NCI-H2107 treated with DMSO at 0.1 percent for 48 hours (cell line): ENCODE measurements around the gene SUSD3.
"Not testable (repeated sequence)": the region's sequence is repeated elsewhere in the genome, so short reads cannot be mapped to it uniquely, and the experiment has no call there.

Experiments
- DNase-seq: peaks from one replicate; lab custom pipeline; 2025; ENCODE audit not compliant: unreplicated experiment; lab: John Stamatoyannopoulos, UW

The SUSD3 gene

DNA sequence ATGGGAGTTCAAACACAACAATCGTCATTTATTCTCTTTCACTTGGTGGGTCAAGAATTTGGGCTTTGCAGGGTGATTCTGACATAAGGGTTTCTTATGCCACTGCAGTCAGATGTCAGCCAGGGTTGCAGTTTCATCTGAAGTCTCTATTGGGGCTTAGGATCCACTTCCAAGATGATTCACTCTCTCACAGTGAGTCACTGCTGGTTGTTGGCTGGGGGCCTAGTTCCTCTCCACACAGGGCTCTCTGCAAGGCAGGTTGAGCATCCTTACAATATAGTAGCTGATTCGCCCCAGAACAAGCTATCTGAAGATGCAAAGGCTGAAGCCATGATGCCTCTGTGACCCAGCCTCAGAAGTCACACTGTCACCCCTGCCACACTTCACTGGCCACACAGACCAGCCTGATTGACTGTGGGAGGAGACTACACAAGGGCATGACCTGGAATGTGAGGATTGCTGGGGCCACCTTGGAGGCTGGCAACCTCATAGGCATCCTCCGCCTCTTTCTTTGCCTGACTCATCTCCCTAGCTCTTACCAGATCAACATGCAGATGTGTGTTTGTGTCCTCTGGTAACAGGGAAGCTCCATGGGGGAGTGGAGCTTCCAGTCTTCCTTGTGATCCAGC, 33.1 kb downstream of the SUSD3 start:
- no peak for DNase-seq

DNA sequence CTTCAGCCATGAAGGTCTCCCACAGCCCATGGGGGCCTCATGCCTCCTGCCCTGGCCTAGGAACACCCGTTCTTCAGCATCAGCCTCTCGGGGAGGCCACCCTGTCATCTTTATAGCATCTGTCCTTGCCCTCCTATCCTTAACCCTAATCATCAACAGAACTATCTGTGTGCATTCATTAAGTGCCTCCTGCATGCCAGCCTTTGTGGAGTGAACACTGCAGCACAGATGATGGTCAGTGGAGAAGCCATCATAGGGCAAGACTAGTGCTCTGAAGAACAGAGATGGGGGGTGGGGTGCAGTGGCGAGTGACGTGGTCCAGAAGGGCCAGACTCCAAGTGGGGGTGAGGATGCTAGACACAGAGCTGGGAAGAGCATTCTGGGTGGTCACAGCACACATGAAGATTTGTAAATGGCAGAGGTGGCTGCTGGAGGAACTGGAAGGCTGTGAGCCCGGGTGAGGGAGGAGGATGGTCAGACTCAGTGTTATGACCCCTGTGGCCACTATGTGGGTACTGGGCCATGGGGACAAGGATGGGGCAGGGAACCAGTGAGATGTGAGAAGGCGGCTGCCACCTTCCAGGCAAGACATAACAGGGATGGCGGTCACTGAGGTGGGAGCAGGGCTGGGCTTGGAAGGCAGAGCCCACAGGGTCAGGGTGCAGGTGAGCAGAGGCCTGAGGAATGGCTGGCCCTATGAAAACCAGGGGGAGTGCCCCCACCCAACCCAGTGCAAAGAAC, 33.9 kb downstream of the SUSD3 start:
- DNase-seq, result no peak

DNA sequence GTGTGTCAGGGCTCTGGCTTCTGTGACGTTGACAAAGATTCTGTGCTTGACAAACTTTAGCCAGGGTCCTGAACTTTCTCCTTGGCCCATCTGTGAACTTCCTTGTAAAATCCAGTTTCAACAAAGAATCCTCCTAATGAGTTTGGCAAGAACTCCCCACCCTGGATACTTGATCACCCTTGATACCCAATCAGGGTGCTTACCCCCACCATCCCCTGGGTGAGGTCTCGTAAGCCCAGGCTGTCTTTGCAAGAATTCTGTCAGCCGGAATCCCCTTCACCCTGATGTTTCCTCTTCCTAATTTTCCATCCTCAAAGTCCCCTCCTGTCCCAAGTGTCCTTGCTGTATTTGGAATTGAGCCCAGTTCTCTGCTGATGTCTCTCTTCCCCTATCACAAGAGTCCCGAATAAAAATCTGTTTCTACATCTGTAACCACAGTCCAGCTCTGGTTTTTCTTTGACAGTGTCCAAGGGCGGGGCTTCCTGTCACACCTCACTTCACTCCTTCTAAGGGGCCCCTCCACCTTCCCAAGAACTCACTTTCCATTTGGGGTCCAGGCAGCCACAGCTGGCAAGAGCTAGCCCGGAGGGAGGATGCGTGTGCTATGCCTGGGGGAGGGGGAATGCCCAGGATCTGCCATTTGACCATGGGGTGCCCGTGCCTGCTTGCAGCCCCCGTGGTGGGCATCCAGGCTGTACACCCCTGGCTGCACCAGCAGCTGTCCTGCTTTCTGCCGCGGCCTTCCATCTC, 34.8 kb downstream of the SUSD3 start:
- no peak for DNase-seq

DNA sequence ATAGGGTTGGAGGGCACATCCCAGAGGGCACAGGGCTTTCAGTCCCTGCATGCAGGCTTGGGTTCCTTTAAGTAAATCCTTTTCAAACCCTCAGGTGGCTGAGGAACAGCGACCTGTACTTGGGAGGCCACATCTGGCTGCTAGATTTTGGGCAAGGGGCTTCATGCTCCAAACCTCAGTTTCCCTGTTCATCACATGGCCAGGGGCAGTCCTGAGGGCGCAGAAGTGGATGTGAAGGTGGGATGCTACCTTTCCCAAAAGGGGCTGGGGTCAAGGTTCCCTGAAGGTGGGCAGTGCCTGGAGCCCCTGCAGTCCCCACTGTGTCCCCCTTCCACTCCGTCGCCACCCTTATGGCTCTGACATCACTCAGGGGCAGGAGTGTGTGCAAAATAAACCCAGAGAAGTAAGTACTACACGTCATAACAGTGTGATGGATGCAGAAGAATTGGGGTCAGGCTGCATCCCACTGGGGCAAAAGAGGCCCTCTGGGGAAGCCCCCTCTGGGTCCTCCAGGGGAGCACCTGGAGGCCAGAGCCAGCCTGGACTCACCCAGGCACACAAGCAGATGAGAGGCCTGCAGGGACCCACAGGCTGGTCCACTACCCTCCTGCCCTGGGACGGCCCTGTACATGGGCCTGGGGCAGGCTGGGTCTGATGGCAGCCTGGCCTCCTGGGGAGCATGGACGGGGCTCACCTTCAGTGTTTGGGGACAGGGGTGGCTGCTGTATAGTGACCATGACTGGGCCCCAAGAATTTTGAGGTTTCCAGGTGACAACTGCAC, 35.6 kb downstream of the SUSD3 start:
- DNase-seq, result no peak

DNA sequence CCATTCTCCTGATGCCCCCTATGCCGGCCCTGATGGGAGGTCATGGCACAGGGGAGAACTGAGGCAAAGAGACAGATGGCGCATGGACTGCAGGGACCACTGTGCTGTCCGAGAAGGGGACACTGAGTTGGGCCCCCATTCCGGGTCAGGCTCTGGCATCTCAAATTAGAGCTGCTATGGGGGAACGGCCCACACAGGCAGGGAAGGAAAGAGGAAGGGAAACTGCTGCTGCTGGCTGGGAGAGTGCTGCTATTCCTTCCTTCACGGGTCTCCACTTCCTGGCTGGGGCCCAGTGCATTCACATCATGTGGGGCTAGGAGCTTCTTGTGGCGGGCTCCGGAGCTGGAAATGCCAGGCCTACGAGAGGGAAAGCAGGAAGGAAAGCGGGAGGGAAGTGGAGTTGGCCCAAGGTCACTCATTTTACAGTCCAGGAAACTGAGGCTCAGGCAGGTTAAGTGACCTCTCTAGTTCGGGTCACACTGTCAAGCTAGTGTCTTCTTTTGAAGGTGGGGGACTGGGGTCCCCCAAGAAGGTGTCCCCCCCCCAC, 36.2 kb downstream of the SUSD3 start:
- DNase-seq, result no peak

DNA sequence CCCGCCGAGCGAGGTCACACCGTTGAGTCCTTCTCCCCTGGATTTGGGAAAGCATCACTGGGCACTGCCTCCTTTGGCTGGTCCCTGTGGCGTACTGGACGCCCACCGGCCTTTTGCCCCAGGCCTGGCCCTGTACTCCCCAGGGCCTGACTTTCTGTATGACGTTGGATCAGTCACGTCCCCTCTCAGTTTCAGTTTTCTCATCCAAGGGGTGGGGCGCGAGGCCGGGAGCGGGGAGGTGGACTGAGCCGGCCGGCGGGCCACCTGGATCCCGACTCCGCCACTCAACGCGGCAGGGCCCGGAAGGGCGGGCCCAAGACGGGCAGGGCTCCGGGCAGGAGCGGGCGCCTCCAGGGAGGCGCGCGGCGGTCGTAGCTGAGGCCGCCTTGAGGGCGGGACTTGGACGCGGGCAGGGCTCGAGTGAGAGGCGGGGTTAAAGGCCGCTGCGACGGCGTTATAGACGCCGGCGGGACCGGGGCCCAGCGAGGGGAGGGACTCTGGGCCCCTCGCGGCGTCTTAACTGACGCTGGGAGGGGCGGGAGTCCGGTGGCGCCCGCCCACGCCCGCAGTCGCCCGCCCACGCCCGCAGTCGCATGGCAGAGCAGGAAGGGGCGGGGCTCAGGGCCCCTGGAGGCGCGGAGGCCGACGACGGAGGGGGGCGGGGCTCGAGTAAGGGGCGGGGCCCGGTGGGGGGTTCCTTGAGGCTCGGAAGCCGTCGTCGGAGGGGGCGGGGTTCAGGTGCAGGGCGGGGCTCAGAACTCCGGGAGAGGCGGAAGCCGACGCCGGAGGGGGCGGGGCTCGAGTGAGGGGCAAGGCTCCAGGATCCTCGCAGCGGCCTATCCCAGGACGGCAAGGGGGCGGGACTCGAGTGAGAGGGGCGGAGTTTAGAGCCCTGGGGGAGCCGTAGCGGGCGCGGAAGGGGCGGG, 37.0 kb downstream of the SUSD3 start:
- DNase-seq, result peak; percentile 92

DNA sequence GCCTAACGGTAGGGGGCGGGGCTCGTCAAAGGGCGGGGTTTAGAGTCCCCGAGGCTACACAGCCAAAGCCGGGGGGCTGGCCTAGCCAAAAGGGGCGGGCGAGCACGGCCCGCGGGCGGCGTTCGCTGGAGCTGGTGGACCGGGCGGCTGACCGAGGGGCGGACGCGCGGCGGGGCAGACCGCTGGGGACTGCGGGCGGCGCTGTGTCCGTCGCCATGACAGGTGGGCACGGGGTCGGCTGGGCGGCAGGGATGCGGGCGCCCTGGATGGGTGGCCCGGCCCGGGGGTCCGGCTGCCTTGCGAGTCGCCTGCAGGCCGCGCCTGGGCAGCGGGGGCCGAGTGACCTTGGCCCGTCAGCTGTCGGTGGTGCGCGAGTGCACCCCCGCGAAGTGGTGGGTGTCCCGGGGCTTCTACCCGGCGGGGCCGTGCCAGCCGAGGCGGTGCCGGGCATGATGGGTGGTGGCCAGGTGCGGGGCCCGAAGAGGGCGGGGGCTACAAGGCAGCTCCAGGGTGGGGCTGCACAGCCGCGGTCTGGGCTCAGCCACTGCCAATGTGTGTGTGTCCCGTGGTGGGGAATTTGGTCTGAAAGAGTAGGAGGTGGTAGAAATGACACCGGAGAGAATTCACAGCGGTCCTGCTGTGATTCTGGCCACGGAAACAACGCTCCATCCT, 37.8 kb downstream of the SUSD3 start, which contains the start of gene CARD19:
TSS of gene CARD19 (plus strand) at position 87 of the 672 bp plus-strand sequence. CDS start at position 216, 129 bp downstream.
- DNase-seq, result no peak

DNA sequence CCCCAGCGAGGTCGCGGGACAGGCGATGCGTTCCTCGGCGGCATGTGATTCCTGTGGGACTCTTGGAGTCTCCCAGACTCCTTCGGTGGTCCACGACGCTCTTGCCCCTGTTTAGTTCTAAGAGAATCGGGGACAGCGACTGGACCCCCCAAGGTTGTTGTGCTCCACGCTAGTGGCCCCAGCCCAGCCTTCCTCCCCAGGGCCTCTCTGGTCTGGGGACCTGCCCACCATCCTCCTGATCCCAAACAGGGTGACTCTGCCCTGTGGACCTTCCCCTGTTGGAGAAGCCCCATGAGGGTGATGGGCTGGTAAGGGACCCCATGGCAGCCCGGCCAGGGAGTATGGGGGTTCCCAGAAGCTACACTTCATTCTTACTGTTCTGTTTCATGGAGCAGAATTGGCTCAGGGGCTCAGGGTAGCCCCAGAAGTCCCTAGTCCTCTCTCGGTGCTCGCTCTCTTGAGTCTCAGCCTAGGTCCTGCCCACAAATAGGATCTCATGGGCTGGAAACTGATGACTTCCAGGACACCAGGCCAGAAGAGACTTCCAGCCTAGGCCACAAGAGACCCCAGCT, 38.4 kb downstream of the SUSD3 start:
- DNase-seq, result no peak

DNA sequence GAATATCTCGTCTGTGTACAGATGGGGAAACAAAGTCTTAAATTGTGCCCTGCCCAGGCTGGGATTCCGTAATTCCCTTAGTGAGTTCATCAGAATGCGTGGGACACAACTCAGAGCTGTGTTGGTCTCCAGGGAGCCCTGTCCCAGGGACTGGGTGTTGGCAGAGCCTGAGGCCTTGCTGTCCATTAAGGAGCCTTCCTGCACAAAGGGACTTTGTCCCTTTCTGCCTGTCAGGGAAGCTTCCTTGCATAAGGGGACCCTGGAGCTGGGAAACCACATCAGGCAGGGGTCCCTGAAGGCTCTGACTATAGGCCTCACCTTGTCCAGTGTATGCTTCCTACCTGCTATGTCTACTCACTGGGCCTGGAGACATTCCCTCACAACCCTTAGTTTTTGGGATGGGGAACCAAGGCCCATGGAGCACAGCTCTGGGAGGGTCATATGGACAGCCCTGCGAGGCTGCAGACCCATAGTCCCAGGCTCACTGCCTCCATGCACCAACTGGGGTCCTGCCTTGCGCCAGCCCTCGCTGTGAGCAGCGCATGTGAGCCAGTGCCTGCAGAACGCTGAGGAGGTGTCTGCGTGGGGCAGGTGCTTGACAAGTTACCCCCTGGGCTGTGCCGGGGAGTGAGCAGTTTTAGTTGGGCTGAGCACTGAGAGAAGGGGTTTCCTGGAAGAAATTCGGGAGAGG, 39.2 kb downstream of the SUSD3 start:
- DNase-seq, result no peak

DNA sequence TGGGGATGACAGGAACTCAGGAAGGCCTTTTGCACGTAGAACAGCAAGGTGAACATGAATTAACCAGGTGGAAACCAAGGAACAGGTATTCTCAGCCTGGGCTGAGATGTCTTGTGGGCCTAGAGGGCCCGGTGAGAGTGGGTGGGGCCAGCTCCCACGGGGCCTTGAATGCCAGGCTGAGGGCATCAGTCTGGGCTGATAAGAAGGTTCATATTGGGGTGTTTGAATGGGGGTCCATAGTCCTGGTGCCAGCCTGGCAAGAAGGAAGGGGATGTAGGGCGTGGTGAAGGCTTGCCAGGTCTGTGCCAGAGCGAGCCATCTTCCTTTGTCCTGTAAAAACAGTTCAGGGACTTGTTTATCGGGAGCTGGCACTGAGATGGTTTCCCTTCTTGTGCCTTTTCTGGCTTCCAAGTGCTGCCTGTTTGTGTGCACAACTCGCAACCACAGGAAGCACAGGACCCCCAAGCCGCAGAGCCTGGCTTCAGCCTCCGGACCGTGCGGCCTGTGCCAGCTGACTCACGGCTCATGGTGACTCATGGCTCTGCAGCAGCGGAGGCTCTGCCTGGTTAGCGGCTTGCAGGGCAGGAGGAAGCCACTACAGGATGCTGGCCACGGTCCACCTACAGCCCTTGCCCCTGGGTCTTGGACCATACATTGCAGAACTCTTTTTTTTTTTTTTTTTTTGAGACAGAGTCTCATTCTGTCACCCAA, 39.9 kb downstream of the SUSD3 start:
- no peak for DNase-seq

DNA sequence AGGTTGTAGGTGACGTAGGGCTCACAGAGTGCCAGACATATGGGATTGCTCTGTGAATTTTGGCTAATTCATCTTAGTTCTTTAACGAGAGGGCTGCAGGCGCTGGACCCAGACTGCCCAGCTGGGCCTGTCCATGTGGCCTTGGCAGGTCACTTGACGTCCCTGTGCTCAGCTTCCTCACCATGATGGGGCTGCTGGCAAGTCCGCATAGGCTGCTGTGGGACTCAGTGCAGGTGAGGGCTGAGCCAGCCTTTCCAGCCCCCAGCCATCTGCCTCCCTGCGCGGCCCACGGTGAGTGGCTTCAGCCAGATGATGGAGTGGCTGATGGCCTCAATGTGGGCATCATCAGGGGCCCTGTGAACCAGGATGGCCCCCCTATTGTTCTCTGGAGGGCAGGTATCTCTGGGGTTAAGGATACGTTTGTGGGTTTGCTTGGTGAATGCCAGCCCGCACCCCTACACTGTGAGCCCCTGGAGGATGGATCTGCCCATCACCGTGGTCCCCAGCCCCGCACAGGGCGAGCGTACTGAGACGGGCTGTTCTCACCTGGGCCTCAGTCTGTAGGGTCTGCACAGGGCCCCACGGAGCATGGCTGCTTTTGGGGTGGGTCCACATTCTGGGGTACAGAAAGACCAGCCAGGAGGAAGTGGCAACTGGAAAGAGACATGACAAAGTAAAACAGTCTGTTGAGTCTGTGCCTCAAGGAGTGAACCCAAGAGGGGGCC, 41.2 kb downstream of the SUSD3 start:
- DNase-seq, result no peak

DNA sequence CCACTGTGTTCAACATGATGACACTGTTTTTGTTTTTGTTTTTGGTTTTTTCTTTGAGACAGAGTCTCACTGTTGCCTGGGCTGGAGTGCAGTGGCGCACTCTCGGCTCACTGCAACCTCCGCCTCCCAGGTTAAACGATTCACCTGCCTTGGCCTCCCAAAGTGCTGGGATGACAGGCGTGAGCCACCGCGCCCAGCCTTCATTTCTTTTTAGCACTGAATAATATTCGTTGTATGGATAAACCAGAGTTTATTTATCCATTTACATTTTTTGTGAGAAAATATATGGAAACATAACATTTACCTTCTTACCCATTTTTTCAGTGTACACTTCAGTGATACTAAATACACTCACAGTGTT, 41.8 kb downstream of the SUSD3 start:
- no peak for DNase-seq

DNA sequence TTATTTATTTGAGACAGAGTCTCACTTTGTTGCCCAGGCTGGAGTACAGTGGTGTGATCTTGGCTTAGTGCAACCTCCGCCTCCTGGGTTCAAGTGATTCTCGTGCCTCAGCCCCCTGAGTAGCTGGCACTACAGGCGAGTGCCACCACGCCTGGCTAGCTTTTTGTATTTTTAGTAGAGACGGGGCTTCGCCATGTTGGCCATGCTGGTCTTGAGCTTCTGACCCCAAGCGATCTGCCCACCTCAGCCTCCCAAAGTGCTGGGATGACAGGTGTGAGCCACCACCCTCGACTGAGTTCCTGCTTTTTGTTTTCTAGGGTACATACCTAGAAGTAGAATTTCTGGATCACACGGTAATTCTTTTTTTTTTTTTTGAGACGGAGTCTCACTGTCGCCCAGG, 42.6 kb downstream of the SUSD3 start:
- not testable (repeated sequence) for DNase-seq

DNA sequence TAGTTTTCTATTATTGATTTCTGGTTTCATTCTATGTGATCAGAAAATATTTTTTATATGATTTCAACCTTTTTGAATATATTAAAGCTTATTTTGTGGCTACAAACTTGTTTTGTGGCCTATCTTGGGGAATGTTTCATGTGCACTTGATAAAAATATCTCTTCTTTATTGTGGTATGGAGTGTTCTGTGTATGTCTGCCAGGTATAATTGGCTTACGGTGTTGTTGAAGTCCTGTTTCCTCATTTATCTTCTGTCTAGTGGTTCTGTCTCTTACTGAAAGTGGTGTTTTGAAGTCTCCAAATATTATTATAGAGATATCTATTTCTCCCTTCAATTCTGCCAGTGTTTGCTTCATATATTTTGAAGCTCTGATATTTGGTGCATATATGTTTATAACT, 47.1 kb downstream of the SUSD3 start:
- DNase-seq, result no peak

DNA sequence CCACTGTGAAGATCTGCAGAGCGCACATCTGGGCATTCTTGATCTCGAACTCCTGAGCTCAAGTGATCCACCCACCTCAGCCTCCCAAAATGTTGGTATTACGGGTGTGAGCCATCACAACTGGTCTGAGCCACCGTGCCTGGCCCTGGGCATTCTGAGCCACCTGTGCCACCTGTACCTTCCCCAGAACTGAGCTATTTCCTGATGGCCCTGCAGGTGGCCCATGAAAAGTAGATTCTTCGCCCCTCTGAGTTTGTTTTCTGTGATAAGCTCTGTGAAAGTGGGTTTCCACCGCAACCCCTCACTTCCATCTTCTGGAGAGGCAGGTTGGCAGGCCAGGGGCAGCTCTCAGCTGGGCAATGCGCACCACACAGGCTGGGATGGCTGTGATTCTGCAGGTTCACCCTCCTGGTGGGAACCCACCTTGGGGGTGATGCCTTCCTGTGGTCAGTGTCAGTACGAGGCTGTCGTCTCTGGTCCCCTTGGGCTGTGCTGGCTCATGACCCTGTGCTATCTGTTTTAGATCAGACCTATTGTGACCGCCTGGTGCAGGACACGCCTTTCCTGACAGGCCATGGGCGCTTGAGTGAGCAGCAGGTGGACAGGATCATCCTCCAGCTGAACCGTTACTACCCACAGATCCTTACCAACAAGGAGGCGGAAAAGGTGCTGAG, 48.8 kb downstream of the SUSD3 start:
- no peak for DNase-seq

DNA sequence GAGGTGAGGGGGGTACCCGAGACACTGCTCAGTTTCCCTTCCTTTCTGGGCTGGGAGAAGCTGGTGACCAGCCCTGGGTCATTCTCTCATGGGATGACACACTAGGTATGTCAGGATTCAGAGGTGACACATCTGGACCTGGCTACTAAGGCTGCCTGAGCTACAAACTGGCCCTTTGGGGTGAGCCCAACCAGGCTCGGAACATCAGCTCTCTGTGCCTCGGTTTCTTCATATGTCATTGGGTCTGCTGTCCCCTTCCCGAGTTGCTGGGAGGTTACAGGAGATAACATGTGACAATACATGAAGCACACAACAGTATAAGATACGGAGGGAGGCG, 49.3 kb downstream of the SUSD3 start:
- DNase-seq, result no peak
